GM12873 (cell line): ENCODE results near the gene DEFB132.

Experiments used
- CTCF ChIP-seq: IDR thresholded peaks from 2 replicates; pipeline ENCODE4 v1.5.1; 2012; ENCODE audit warnings: low read depth, mild to moderate bottlenecking, moderate library complexity, low read length, control low read depth; ENCODE audit not compliant: insufficient read depth; ENCODE audit errors: missing control alignments

Gene DEFB132

GRCh38 chr20:300345-300990 is 42.9 kb downstream of the DEFB132 start:
- no peak for TF ChIP-seq CTCF

DNA sequence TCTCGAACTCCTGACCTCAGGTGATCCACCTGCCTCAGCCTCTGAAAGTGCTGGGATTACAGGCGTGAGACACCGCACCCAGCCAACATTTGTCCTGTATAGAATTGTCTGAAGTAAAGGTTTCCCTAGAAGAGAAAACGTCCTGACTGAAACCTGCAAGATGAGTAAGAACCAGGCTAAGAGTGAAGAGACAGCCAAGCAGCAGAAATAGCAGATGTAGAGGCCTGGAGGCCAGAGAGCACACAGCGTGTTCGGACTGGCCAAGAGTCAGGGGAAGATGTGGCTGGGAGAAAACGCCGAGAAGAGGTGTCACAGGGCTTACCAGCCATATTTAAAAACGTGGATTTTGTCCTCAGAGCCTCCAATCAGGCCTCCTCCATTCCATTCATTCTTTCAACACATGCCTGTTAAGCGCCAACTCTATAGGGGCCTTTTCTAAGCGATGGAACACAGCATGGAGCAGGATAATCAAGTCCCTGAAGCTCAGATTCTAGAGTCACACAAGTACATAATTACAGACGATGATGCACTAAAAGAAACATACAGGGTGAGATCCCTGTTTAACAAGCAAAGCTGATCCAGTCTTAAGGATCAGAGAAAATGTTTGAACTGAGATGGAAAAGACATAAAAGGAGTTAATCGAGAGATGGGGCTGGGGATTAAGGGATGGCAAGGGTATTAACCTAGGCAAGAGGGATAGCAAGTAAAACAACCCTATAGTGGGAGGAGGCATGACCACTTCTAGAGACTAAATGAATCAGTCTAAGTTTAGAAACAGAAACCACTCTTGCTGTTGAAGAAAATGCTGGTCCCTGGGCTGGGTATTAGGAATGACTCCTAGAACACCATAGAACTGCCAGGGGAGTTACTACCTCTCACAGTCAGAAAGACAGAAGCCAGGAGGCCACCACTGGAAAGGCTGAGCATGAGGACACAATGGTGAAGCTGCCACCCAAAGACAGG is 44.6 kb downstream of the DEFB132 start:
- no peak for TF ChIP-seq CTCF

GRCh38 chr20:305745-306144 is 48.2 kb downstream of the DEFB132 start:
- no peak for TF ChIP-seq CTCF

- TF ChIP-seq CTCF, result no peak
These were observed 51.0 kb downstream of the DEFB132 start for GRCh38 chr20:308427-309038.

DNA sequence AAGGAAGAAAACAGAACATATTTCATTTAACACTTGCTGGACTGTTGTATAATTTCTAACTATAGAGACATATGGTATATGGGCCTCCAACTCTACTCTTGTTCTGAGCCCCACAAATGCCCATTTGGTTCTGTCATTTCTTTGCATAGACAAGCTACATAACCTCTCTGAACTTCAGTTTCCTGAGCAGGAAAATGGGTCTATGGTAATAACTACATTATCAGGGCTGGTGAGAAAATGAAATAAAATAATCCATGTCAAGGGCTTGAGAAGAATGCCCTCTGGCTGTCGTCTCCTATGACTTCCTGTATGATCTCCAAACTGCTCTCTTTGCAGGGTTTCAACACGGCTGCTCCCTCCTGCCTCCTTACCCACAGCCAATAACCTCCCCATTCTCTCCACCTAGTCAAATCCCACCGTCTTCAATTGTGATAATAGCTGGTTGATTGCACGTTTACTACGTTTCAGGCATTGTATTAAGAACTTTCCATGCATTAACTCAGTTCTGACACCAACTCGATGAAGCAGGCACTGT is 51.8 kb downstream of the DEFB132 start:
- TF ChIP-seq CTCF, result no peak

GRCh38 chr20:309841-310644 is 52.5 kb downstream of the DEFB132 start:
- TF ChIP-seq CTCF, result no peak
